Liver (tissue), 3 donors: ENCODE data around the gene RBFOX1.

Experiments
- CTCF ChIP-seq: fragments of 150-350 bp; IDR thresholded peaks from 2 replicates; pipeline ENCODE4 v1.5.1; 2017; ENCODE audit warnings: improper control_type of control experiment, low read depth, low read length; ENCODE audit not compliant: missing input control
- EGR1 ChIP-seq, 2 donors: IDR thresholded peaks; 2 replicates each; pipeline ENCODE4 v1.6.1; 2016 to 2018; ENCODE audit warnings: antibody characterized with exemption in 2 of 2, low read depth in 2 of 2
- RAD21 ChIP-seq, 2 donors: IDR thresholded peaks; 2 replicates each; pipeline ENCODE4 v1.6.1; 2016; ENCODE audit warnings: antibody characterized with exemption in 2 of 2, mild to moderate bottlenecking in 2 of 2
- TAF1 ChIP-seq: conservative IDR thresholded peaks from 2 replicates; pipeline ENCODE4 v1.6.1; 2016; ENCODE audit warnings: antibody characterized with exemption, mild to moderate bottlenecking
- YY1 ChIP-seq: IDR thresholded peaks from 2 replicates; pipeline ENCODE4 v1.6.1; 2016; ENCODE audit warnings: antibody characterized with exemption, mild to moderate bottlenecking
- TF ChIP-seq, protein P1 (sequence below): IDR thresholded peaks from 2 replicates; pipeline ENCODE4 v1.6.1; 2016; ENCODE audit warnings: antibody characterized with exemption
- donor health status: healthy.
- donor health status: healthy.

GRCh38 chr16:7628981-7629380 lies 296.3 kb downstream of the RBFOX1 start:
- TF ChIP-seq CTCF, result no peak
- TF ChIP-seq TAF1, result no peak
- TF ChIP-seq RAD21 (IDR thresholded peaks at IDR 0.05), result no peak
- TF ChIP-seq YY1, result no peak
- TF ChIP-seq, protein P1, sequence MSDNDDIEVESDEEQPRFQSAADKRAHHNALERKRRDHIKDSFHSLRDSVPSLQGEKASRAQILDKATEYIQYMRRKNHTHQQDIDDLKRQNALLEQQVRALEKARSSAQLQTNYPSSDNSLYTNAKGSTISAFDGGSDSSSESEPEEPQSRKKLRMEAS, result no peak
- no peak for TF ChIP-seq EGR1 (IDR thresholded peaks at IDR 0.05; ENCODE audit: low read depth in 2 of 2)
